Stimulated activated effector memory CD8-positive, alpha-beta T cell treated with anti-CD3 and anti-CD28 coated beads, Interleukin-12 subunit alpha, Interleukin-12 subunit beta, amount 100 ng/mL, for 72 hours (primary cell): ENCODE results near the gene NDST1.
"Not testable (repeated sequence)": the region's sequence is repeated elsewhere in the genome, so short reads cannot be mapped to it uniquely, and the experiment has no call there.

Experiments
- ATAC-seq: fragments of 150-1000 bp; cut with Tn5 transposase; 2 replicates; pipeline ENCODE4 v1.10.0; 2021
- DNase-seq, 2 donors: peaks; one replicate each; pipeline ENCODE4 v3.0.0; 2021 to 2022; ENCODE audit warnings: low spot score in 2 of 2
- H3K27ac Mint-ChIP-seq: one replicate; pipeline ENCODE4 v1.8.0; 2022; ENCODE audit warnings: mild to moderate bottlenecking, mixed read lengths
- H3K36me3 Mint-ChIP-seq: one replicate; pipeline ENCODE4 v1.8.0; 2022; ENCODE audit warnings: mild to moderate bottlenecking, mixed read lengths
- H3K4me1 Mint-ChIP-seq: one replicate; pipeline ENCODE4 v1.8.0; 2022; ENCODE audit warnings: mixed read lengths
- H3K4me3 Mint-ChIP-seq: one replicate; pipeline ENCODE4 v1.8.0; 2022; ENCODE audit warnings: mild to moderate bottlenecking, mixed read lengths
- H3K9me3 Mint-ChIP-seq: one replicate; pipeline ENCODE4 v1.8.0; 2022; ENCODE audit warnings: mixed read lengths

The NDST1 gene

GRCh38 chr5:150510460-150511263 lies 2.7 kb downstream of the NDST1 start:
- H3K27ac Mint-ChIP-seq, result peak overlapping the region; percentile 29
- no peak overlapping the region for H3K4me3 Mint-ChIP-seq
- no peaks in the 10 kb centered on the region for H3K9me3 Mint-ChIP-seq
- DNase-seq (no peak), ATAC-seq (no peak)
- no peaks in the 10 kb centered on the region for H3K4me1 Mint-ChIP-seq
- H3K36me3 Mint-ChIP-seq, result no peaks in the 10 kb centered on the region

GRCh38 chr5:150511578-150512367 lies 3.8 kb downstream of the NDST1 start:
- H3K4me3 Mint-ChIP-seq, result no peak overlapping the region
- DNase-seq (no peak), ATAC-seq (no peak)
- H3K9me3 Mint-ChIP-seq, result no peaks in the 10 kb centered on the region
- H3K4me1 Mint-ChIP-seq, result no peaks in the 10 kb centered on the region
- H3K27ac Mint-ChIP-seq, result peak overlapping the region; percentile 29
- H3K36me3 Mint-ChIP-seq, result no peaks in the 10 kb centered on the region

GRCh38 chr5:150512368-150512747 lies 4.4 kb downstream of the NDST1 start:
- no peak for ATAC-seq
- no peak overlapping the region for H3K27ac Mint-ChIP-seq

GRCh38 chr5:150513375-150514309 lies 5.7 kb downstream of the NDST1 start:
- H3K27ac Mint-ChIP-seq, result no peak overlapping the region
- DNase-seq (no peak), ATAC-seq (no peak)
- H3K36me3 Mint-ChIP-seq, result no peaks in the 10 kb centered on the region
- no peak overlapping the region for H3K4me3 Mint-ChIP-seq
- H3K4me1 Mint-ChIP-seq, result no peaks in the 10 kb centered on the region
- H3K9me3 Mint-ChIP-seq, result no peaks in the 10 kb centered on the region

More at GRCh38 chr5:150512368-150512747, 4.4 kb downstream of the NDST1 start:
- Mint-ChIP-seq H3K9me3 (no peaks in the 10 kb centered on the region), H3K4me1 (no peaks in the 10 kb centered on the region), H3K36me3 (no peaks in the 10 kb centered on the region), H3K4me3 (no peak overlapping the region)
- DNase-seq, result no peak

GRCh38 chr5:150514708-150515211 lies 6.8 kb downstream of the NDST1 start:
- no peaks in the 10 kb centered on the region for H3K9me3 Mint-ChIP-seq
- no peaks in the 10 kb centered on the region for H3K36me3 Mint-ChIP-seq
- ATAC-seq (no peak), DNase-seq (no peak)
- H3K27ac Mint-ChIP-seq, result no peak overlapping the region
- H3K4me1 Mint-ChIP-seq, result no peaks in the 10 kb centered on the region
- no peak overlapping the region for H3K4me3 Mint-ChIP-seq

GRCh38 chr5:150515446-150515845 lies 7.5 kb downstream of the NDST1 start:
- H3K27ac Mint-ChIP-seq, result no peak overlapping the region
- H3K9me3 Mint-ChIP-seq, result no peaks in the 10 kb centered on the region
- DNase-seq, result no peak
- H3K36me3 Mint-ChIP-seq, result no peaks in the 10 kb centered on the region
- no peak overlapping the region for H3K4me3 Mint-ChIP-seq
- no peak for ATAC-seq
- H3K4me1 Mint-ChIP-seq, result no peaks in the 10 kb centered on the region

- Mint-ChIP-seq H3K4me3 (no peak overlapping the region), H3K9me3 (no peaks in the 10 kb centered on the region), H3K4me1 (no peaks in the 10 kb centered on the region), H3K27ac (no peak overlapping the region), H3K36me3 (no peaks in the 10 kb centered on the region)
- DNase-seq, result no peak
- no peak for ATAC-seq
Observed at GRCh38 chr5:150516011-150516410, 8.1 kb downstream of the NDST1 start.

GRCh38 chr5:150517272-150518152 lies 9.6 kb downstream of the NDST1 start:
- Mint-ChIP-seq H3K9me3 (no peaks in the 10 kb centered on the region), H3K36me3 (no peaks in the 10 kb centered on the region), H3K27ac (no peak overlapping the region), H3K4me3 (no peak overlapping the region), H3K4me1 (no peaks in the 10 kb centered on the region)
- no peak for ATAC-seq
- no peak for DNase-seq

GRCh38 chr5:150518712-150519559 lies 11.0 kb downstream of the NDST1 start:
- not testable (repeated sequence) for H3K36me3 Mint-ChIP-seq, H3K4me1 Mint-ChIP-seq

GRCh38 chr5:150519560-150519945 lies 11.6 kb downstream of the NDST1 start:
- Mint-ChIP-seq H3K27ac (no peak overlapping the region), H3K36me3 (no peaks in the 10 kb centered on the region), H3K4me3 (no peak overlapping the region), H3K9me3 (no peaks in the 10 kb centered on the region), H3K4me1 (no peaks in the 10 kb centered on the region)
- ATAC-seq, result no peak
- no peak for DNase-seq

More at GRCh38 chr5:150518712-150519559, 11.0 kb downstream of the NDST1 start:
- not testable (repeated sequence) for H3K27ac Mint-ChIP-seq, H3K9me3 Mint-ChIP-seq, DNase-seq, H3K4me3 Mint-ChIP-seq, ATAC-seq

GRCh38 chr5:150519978-150520377 lies 12.0 kb downstream of the NDST1 start:
- H3K9me3 Mint-ChIP-seq, result no peaks in the 10 kb centered on the region
- H3K36me3 Mint-ChIP-seq, result no peaks in the 10 kb centered on the region
- no peaks in the 10 kb centered on the region for H3K4me1 Mint-ChIP-seq
- DNase-seq, result no peak
- ATAC-seq, result no peak
- H3K27ac Mint-ChIP-seq, result no peak overlapping the region
- no peak overlapping the region for H3K4me3 Mint-ChIP-seq

- DNase-seq, result no peak
- ATAC-seq, result no peak
- no peaks in the 10 kb centered on the region for H3K4me1 Mint-ChIP-seq
- no peak overlapping the region for H3K4me3 Mint-ChIP-seq
- H3K9me3 Mint-ChIP-seq, result no peaks in the 10 kb centered on the region
- H3K27ac Mint-ChIP-seq, result no peak overlapping the region
- no peaks in the 10 kb centered on the region for H3K36me3 Mint-ChIP-seq
Observed at GRCh38 chr5:150520747-150521521, 13.0 kb downstream of the NDST1 start.

GRCh38 chr5:150521522-150521817 lies 13.5 kb downstream of the NDST1 start:
- no peaks in the 10 kb centered on the region for H3K36me3 Mint-ChIP-seq
- no peaks in the 10 kb centered on the region for H3K9me3 Mint-ChIP-seq
- no peak for DNase-seq
- H3K4me3 Mint-ChIP-seq, result no peak overlapping the region
- peaks cover under 1% of the 10 kb centered on the region for H3K4me1 Mint-ChIP-seq
- H3K27ac Mint-ChIP-seq, result no peak overlapping the region
- ATAC-seq, result no peak
